ENCODE data around the gene DCAF4. TPM values are rescaled to one million over a fixed set of nuclear protein-coding genes. Genes with fewer than 3 reads are reported as not detected.

Gene DCAF4
- total and polyA plus RNA-seq, 8 donors: 0.58 to 139 (median 7.7) TPM

DNA sequence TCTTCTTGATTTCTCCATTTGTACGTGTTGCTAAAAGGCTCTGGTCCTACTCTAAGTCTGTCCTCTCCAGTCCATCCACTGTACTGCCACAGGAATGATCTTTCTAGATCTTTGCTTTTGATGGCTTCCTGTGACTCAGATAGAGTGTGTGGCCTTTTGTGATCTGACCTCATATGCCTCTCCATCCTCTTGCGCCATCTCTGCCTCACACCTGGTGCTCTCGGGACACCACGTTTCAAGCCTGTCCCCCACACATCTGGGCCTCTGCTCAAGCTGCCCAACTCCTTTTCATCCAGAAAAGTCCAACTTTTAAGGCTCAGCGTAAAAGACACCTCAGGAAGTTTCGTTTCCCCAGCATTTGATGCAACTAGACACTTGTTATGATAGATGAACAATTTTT is 39.0 kb downstream of the DCAF4 start:
- TF ChIP-seq CTCF (IDR thresholded peaks at IDR 0.05) (no peak), POLR2AphosphoS5 (IDR thresholded peaks at IDR 0.05) (no peak), EP300 (IDR thresholded peaks at IDR 0.05) (no peak), POLR2A (IDR thresholded peaks at IDR 0.05) (no peak)
- Histone ChIP-seq H3K9me3 (no peaks in the 10 kb centered on the region), H3K36me3 (peaks cover 0 to 51% (median 39%) of the 10 kb centered on the region in 4 donors), H3K4me3 (no peak overlapping the region), H3K27me3 (no peaks in the 10 kb centered on the region), H3K27ac (no peak overlapping the region), H3K4me1 (no peaks in the 10 kb centered on the region)
- no peak for DNase-seq
- intact Hi-C loops (cut with DNase I; ENCODE audit: low total_unique reads): no loop called here
- WGBS, 5 donors: 82 to 87% (median 84%) methylated on average over 6 of the region's 6 CpGs

GRCh38 chr14:72966038-72966437 is 39.8 kb downstream of the DCAF4 start:
- Histone ChIP-seq H3K36me3 (peaks cover 4 to 51% (median 39%) of the 10 kb centered on the region in 4 donors), H3K9me3 (no peaks in the 10 kb centered on the region), H3K27ac (no peak overlapping the region), H3K4me1 (no peaks in the 10 kb centered on the region), H3K27me3 (no peaks in the 10 kb centered on the region), H3K4me3 (no peak overlapping the region)
- WGBS, 5 donors: 90 to 96% (median 92%) methylated on average over 5 to 6 of the region's 6 CpGs
- TF ChIP-seq EP300 (IDR thresholded peaks at IDR 0.05) (no peak), POLR2AphosphoS5 (IDR thresholded peaks at IDR 0.05) (no peak), POLR2A (IDR thresholded peaks at IDR 0.05) (no peak), CTCF (IDR thresholded peaks at IDR 0.05) (no peak)
- no peak for DNase-seq
- intact Hi-C loops (cut with DNase I; ENCODE audit: low total_unique reads): no loop called here

GRCh38 chr14:72968316-72968715 is 42.1 kb downstream of the DCAF4 start:
- TF ChIP-seq CTCF (IDR thresholded peaks at IDR 0.05) (no peak), EP300 (IDR thresholded peaks at IDR 0.05) (no peak), POLR2AphosphoS5 (IDR thresholded peaks at IDR 0.05) (no peak), POLR2A (IDR thresholded peaks at IDR 0.05) (no peak)
- intact Hi-C loops (cut with DNase I; ENCODE audit: low total_unique reads): no loop called here
- no peak overlapping the region for H3K27ac ChIP-seq
- no peak overlapping the region for H3K4me3 ChIP-seq
- no peaks in the 10 kb centered on the region for H3K9me3 ChIP-seq
- peaks cover 23 to 64% (median 56%) of the 10 kb centered on the region in 4 donors for H3K36me3 ChIP-seq
- H3K4me1 ChIP-seq: no peaks in the 10 kb centered on the region
- H3K27me3 ChIP-seq: no peaks in the 10 kb centered on the region
- no peak for DNase-seq
- 92 to 98% (median 96%) methylated on average over 5 of the region's 5 CpGs for WGBS, 5 donors

DNA sequence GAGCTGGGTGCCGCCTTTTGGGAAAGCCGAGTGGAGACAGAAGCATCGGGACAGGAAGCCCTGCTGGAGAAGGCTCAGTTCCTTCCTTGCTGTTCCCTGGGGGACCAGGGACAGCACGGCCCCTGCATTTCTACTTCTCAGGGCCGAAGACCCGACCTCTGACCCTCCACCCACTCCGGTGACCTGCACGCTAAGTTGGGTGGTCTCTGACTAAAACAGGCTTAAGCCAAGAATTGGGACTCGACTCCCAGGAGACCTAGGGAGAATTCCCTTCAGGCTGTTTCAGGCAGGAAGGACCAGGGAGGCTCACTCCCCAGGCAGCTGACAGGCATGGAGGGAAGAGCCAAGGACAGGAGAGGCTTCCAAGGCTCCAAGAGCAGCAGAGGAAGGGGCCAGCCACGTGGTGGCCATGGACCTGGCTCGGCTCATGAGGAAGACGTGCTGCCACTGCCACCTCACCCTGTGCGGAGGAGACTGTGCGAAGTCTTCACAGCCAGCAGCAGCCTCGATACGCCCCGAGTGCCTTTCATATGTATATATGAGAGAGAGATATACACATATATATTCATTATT is 43.9 kb downstream of the DCAF4 start:
- 81 to 93% (median 92%) methylated on average over 16 to 17 of the region's 17 CpGs for WGBS, 5 donors
- no peaks in the 10 kb centered on the region for H3K9me3 ChIP-seq
- H3K4me1 ChIP-seq: no peaks in the 10 kb centered on the region
- H3K27ac ChIP-seq: no peak overlapping the region
- H3K4me3 ChIP-seq: no peak overlapping the region
- H3K36me3 ChIP-seq: peaks cover 41 to 82% (median 74%) of the 10 kb centered on the region in 4 donors
- DNase-seq: no peak
- intact Hi-C loops (cut with DNase I; ENCODE audit: low total_unique reads): no loop called here
- H3K27me3 ChIP-seq: no peaks in the 10 kb centered on the region
- no peak for TF ChIP-seq EP300 (IDR thresholded peaks at IDR 0.05)
- TF ChIP-seq POLR2A (IDR thresholded peaks at IDR 0.05): no peak
- no peak for TF ChIP-seq CTCF (IDR thresholded peaks at IDR 0.05)
- no peak for TF ChIP-seq POLR2AphosphoS5 (IDR thresholded peaks at IDR 0.05)
